AG09309 (cell line): Measurements from ENCODE around the gene TMEM87B.
"Not testable (repeated sequence)": the region's sequence is repeated elsewhere in the genome, so short reads cannot be mapped to it uniquely, and the experiment has no call there.

Experiments used
- DNase-seq: peaks from one replicate; pipeline ENCODE4 v3.0.0-alpha.2; 2010; ENCODE audit warnings: low read depth
- H3K4me3 ChIP-seq: 2 replicates; pipeline ENCODE4 v1.5.1; 2011; ENCODE audit warnings: mild to moderate bottlenecking, low read depth, low read length, moderate library complexity; ENCODE audit not compliant: control insufficient read depth
- TF ChIP-seq, protein P1 (sequence below): IDR thresholded peaks from 2 replicates; pipeline ENCODE4 v1.5.1; 2011; ENCODE audit warnings: mild to moderate bottlenecking, low read depth, low read length, inconsistent platforms; ENCODE audit not compliant: insufficient read depth, control insufficient read depth; ENCODE audit errors: missing control alignments

The TMEM87B gene

DNA sequence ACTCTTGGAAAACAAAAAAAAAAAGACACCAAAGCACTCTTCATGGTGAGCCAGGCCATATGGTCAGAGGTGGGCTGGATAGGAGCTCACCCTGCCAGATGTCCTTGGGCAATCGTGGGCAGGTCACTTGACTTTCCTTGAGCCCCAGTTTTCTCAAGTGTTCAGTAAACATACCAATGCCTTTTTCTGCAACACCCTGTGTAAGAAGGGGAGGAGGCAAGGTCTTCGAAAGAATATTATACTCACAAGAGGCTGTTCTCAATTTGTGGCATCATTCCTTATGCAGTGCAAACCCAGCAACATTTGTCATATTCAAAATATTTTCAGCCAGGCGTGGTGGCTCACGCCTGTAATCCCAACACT is 22.9 kb upstream of the TMEM87B start:
- TF ChIP-seq, protein P1, sequence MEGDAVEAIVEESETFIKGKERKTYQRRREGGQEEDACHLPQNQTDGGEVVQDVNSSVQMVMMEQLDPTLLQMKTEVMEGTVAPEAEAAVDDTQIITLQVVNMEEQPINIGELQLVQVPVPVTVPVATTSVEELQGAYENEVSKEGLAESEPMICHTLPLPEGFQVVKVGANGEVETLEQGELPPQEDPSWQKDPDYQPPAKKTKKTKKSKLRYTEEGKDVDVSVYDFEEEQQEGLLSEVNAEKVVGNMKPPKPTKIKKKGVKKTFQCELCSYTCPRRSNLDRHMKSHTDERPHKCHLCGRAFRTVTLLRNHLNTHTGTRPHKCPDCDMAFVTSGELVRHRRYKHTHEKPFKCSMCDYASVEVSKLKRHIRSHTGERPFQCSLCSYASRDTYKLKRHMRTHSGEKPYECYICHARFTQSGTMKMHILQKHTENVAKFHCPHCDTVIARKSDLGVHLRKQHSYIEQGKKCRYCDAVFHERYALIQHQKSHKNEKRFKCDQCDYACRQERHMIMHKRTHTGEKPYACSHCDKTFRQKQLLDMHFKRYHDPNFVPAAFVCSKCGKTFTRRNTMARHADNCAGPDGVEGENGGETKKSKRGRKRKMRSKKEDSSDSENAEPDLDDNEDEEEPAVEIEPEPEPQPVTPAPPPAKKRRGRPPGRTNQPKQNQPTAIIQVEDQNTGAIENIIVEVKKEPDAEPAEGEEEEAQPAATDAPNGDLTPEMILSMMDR: no peak
- DNase-seq: no peak
- H3K4me3 ChIP-seq: no peak overlapping the region

DNA sequence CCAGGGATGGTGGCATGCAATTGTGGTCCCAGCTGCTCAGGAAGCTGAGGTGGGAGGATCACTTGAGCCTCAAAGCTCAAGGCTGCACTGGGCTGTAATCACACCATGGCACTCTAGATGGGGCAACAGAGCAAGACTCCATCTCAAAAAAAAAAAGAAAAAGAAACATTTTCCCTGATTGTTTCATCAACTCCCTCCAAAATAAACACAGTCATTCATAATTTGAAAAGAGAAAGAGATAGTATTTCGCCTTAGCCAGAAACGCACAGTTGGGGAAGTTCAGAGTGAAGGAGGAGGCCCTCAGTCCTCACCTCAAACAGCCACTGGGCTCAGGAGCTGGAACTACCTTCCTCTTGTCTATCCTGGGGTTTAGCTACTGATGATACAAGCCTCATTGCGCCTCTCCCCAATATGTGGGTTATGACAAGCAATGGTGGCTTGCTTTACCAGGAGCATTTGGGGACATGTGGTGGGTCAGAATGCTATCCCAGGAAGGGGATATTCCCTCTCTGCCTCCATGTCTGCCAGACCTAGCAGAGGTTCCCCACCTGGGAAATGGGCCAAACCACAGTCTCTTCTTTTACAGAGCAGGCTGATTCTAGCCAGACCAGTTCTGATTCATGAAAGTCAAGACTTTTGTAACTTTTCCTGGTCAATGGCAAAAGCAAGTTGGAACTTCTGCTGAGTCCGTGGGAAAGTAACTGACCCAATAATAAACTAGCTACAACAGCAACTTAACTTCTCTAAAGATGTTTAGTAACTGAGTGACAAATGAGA is 22.2 kb upstream of the TMEM87B start:
- DNase-seq: no peak
- TF ChIP-seq, protein P1: no peak
- H3K4me3 ChIP-seq: no peak overlapping the region

DNA sequence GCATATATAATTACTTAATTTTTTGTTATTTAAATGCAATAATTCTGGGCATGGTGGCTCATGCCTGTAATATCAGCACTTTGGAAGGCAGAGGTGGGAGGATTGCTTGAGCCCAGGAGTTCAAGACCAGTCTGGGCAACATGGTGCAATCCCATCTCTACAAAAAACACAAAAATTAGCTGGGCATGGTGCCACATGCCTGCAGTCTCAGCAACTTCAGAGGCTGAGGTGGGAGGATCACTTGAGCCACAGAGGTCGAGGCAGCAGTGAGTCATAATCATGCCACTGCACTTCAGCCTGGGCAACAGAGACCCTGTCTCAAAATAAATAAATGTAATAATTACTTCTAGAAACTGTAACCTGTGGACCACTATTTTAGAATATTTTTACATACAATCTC is 21.5 kb upstream of the TMEM87B start:
- DNase-seq: no peak
- TF ChIP-seq, protein P1: no peak
- H3K4me3 ChIP-seq: no peak overlapping the region

DNA sequence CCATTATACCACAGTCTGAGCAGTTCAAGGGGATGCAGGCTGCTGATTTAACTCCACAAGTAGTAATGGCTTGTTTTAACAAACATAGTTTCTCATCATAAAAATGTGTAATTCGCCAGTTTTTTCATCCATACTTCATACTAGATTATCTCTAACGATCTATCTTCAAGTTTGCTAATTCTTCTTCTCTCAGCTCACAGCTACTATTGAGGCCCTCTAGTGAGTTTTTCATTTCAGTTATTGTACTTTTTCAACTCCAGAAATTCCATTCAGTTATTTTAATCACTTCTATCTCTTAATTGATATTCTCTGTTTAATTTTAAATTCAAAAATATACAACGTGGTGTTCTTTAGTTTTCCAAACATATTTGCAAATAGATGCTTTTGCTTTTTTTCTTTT is 20.1 kb upstream of the TMEM87B start:
- DNase-seq: no peak
- H3K4me3 ChIP-seq: no peak overlapping the region
- TF ChIP-seq, protein P1: no peak

DNA sequence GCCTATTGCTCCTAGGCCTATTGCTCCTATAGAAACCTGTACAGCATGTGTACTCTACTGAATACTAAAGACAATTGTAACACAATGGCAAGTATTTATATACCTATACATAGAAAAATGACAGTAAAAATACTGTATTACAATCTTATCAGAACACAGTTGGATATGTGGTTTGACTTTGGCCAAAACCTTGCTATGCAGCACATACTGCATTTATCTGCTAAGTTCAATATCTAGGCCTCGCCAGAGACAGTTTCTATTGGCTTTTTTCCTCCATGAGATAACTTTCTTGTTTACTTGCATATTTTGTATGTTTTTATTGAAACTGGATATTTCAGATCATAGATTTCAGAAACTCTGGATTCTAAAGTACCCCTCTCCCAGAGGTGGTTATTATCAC is 19.3 kb upstream of the TMEM87B start:
- TF ChIP-seq, protein P1: no peak
- DNase-seq: no peak
- no peak overlapping the region for H3K4me3 ChIP-seq

DNA sequence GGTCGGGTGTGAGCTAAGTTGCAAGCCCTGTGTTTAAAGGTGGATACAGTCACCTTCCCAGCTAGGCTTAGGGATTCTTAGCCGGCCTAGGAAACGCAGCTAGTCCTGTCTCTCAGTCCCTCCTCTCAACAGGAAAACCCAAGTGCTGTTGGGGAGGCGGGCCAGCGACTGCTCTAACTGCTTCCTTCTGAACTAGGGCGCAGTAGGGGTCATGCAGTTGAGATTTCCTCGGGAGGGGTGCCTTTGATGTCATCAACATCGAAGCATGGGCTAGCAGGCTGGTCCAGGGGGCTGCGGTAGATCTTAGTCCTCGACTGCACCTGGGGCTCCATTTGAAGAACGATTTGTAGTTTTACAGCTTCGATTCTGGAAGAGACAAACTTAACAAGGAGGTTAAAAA is 15.5 kb upstream of the TMEM87B start:
- not testable (repeated sequence) for DNase-seq, H3K4me3 ChIP-seq

DNA sequence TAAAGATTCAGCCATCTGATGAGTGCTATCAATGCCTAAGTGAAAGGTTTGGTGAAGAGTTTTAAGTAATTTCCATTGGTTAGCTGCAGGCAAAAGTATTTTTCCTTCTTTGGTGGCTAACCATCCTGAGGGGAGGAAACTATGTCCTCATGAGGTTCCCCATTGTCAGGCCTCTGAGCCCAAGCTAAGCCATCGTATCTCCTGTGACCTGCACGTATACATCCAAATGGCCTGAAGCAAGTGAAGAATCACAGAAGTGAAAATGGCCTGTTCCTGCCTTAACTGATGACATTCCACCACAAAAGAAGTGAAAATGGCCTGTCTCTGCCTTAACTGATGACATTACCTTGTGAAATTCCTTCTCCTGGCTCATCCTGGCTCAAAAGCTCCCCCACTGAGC is 15.0 kb upstream of the TMEM87B start:
- H3K4me3 ChIP-seq, DNase-seq: not testable (repeated sequence)

DNA sequence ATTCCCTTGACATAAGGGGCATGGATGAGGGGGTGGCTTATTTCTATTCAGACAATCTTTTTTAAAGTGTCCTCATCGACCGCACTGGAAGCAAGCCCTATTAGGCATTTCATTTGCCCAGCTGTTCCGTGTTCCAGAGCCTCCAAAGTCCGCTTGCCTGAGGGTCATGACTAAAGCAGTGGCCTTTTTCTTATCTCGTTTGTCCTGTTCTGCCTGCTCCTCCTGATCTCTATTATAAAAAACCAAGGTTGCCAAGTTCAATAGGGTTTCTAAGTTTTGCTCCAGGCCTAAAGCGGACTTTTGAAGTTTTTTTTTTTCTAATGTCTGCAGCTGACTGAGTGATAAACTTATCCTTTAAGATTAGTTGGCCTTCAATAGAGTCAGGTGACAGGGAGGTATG is 13.6 kb upstream of the TMEM87B start:
- not testable (repeated sequence) for H3K4me3 ChIP-seq, DNase-seq
